Measurements from ENCODE around the gene STK10. TPM values are rescaled to one million over a fixed set of nuclear protein-coding genes. Genes with fewer than 3 reads are reported as not detected.

Gene STK10
- total and polyA plus RNA-seq, 2 of the 8 experiments (the other 6 are each of a cell fraction or from before 2014, with no cell fraction given) = 10.5 to 21.4 TPM

- TF ChIP-seq SAP30 (IDR thresholded peaks at IDR 0.05; ENCODE audit: insufficient read depth, insufficient replicate concordance, low read length) = peak; percentile 19
- no peak for TF ChIP-seq JUN (IDR thresholded peaks at IDR 0.05; ENCODE audit: low read depth, low read length)
- no peak for TF ChIP-seq BRCA1 (IDR thresholded peaks at IDR 0.05; ENCODE audit: low read depth, low read length)
- no peak for TF ChIP-seq CHD1 (IDR thresholded peaks at IDR 0.05; ENCODE audit: low read depth, low read length)
- TF ChIP-seq NANOG (IDR thresholded peaks at IDR 0.05; ENCODE audit: insufficient read depth, low read depth, low read length, poor library complexity, severe bottlenecking) = no peak
- no peak for TF ChIP-seq GTF2F1 (IDR thresholded peaks at IDR 0.05; ENCODE audit: borderline replicate concordance, low read depth, low read length)
- TF ChIP-seq HDAC2 (IDR thresholded peaks at IDR 0.05; ENCODE audit: borderline replicate concordance in 1 of 2, low read depth in 2 of 2, low read length in 2 of 2) = no peak; a peak in 1 of 4 replicates
- TF ChIP-seq CTBP2 (IDR thresholded peaks at IDR 0.05; ENCODE audit: borderline replicate concordance, insufficient read depth, insufficient read length, low read length) = no peak
- TF ChIP-seq TCF12 (IDR thresholded peaks at IDR 0.05; ENCODE audit: low read depth, low read length) = no peak
- no peak for TF ChIP-seq SP1 (IDR thresholded peaks at IDR 0.05; ENCODE audit: low read depth, low read length)
- 0 out of 2 replicates have a peak, but pooled peaks have one; percentile 53 for TF ChIP-seq RBBP5 (IDR thresholded peaks at IDR 0.05; ENCODE audit: borderline replicate concordance, low read depth, low read length)
- no peak for TF ChIP-seq JUND (IDR thresholded peaks at IDR 0.05; ENCODE audit: low read length)
- no peak for TF ChIP-seq TAF1 (IDR thresholded peaks at IDR 0.05; ENCODE audit: low read depth, low read length)
- no peak for TF ChIP-seq ZNF274 (IDR thresholded peaks at IDR 0.05; ENCODE audit: borderline replicate concordance, extremely low read depth, low read length)
- no peak for TF ChIP-seq NRF1 (IDR thresholded peaks at IDR 0.05; ENCODE audit: low read depth, low read length)
- TF ChIP-seq POU5F1 (IDR thresholded peaks at IDR 0.05; ENCODE audit: low read depth, low read length) = no peak
- TF ChIP-seq RXRA (IDR thresholded peaks at IDR 0.05; ENCODE audit: insufficient read depth, low read depth, low read length) = no peak
- TF ChIP-seq TAF7 (optimal IDR thresholded peaks at IDR 0.05; ENCODE audit: borderline replicate concordance, low read depth, low read length) = no peak
- TF ChIP-seq CBX8 (IDR thresholded peaks at IDR 0.05; ENCODE audit: borderline replicate concordance, low read depth, low read length) = no peak
These were observed 649 bp downstream of the STK10 start (continued) for GRCh38 chr5:172187118-172188032.

Measured in H1 (cell line).